Measurements from ENCODE around the gene BRMS1L.
"Not testable (repeated sequence)": the region's sequence is repeated elsewhere in the genome, so short reads cannot be mapped to it uniquely, and the experiment has no call there.

BRMS1L gene

DNA sequence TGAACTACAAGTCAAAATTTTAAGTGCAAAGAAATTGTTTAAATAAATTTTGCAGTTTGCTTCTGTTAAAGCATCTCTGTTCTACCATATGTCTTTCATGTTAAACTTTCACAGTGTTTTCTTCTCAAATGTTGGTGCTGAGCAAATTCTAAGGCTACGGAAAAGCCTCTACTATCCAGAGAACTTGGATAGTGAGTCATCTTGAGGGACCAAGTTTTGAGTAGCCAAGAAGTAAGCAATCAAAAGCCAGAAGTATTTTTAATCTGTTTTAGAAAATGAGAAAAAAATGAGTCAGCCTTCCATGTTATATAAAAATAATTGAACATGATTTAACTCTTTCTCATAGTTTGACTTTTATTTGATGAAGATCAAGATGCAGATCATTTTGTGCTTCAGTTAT, 3.3 kb downstream of the BRMS1L start:
- CTCF ChIA-PET = no interaction called here
- H3K27ac ChIP-seq = no peak overlapping the region
- POLR2A ChIA-PET (ENCODE audit: low non-redundant PET) = no interaction called here
- no peak for DNase-seq (ENCODE audit: low spot score)
- TF ChIP-seq, protein P1, sequence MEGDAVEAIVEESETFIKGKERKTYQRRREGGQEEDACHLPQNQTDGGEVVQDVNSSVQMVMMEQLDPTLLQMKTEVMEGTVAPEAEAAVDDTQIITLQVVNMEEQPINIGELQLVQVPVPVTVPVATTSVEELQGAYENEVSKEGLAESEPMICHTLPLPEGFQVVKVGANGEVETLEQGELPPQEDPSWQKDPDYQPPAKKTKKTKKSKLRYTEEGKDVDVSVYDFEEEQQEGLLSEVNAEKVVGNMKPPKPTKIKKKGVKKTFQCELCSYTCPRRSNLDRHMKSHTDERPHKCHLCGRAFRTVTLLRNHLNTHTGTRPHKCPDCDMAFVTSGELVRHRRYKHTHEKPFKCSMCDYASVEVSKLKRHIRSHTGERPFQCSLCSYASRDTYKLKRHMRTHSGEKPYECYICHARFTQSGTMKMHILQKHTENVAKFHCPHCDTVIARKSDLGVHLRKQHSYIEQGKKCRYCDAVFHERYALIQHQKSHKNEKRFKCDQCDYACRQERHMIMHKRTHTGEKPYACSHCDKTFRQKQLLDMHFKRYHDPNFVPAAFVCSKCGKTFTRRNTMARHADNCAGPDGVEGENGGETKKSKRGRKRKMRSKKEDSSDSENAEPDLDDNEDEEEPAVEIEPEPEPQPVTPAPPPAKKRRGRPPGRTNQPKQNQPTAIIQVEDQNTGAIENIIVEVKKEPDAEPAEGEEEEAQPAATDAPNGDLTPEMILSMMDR (conservative IDR thresholded peaks at IDR 0.05; ENCODE audit: low read depth) = no peak

DNA sequence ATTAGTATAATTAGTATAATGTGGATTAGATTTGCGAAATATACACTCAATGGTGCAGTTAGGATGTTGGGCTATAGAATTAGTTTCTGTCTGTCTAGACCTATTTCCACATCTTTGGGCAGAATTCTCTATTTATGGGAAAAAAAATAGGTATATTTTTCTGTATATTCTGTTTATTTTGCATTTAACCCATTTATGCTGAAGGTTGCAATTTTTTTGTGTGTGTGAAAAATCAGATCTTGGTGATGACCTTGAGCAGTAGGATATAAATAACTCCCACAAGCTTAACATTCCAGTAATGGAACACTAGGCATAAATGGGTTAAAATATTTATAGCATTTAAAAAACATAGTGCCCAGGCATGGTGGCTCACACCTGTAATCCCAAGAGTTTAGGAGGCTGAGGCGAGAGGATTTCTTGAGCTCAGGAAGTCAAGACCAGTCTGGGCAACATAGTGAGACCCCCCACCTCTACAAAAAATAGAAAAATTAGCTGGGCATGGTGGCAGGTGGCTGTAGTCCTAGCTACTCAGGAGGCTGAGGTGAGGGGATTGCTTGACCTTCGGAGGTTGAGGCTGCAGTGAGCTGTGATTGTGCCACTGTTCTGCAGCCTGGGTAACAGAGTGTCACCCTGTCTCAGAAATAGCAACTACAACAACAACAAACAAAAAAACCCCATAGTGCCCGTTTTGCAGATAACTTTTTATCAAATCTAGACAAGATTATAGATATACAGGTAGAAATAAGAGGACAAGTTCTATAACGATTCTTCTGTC, 9.3 kb downstream of the BRMS1L start:
- CTCF ChIA-PET = no interaction called here

DNA sequence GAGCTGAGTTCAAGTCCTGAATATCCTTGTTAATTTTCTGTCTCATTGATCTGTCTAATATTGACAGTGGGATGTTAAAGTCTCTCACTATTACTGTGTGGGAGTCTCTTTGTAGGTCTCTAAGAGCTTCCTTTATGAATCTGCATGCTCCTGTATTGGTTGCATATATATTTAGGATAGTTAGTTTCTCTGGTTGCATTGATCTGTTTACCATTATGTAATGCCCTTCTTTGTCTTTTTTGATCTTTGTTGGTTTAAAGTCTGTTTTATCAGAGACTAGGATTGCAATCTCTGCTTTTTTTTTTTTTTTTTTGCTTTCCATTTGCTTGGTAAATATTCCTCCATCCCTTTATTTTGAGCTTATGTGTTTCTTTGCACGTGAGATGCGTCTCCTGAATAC, 15.6 kb downstream of the BRMS1L start:
- CTCF ChIA-PET; DNase-seq (ENCODE audit: low spot score); H3K27ac ChIP-seq; POLR2A ChIA-PET (ENCODE audit: low non-redundant PET): not testable (repeated sequence)

More for the DNA sequence above, 9.3 kb downstream of the BRMS1L start:
- no peak for DNase-seq (ENCODE audit: low spot score)
- POLR2A ChIA-PET (ENCODE audit: low non-redundant PET) = no interaction called here
- TF ChIP-seq, protein P1 (conservative IDR thresholded peaks at IDR 0.05; ENCODE audit: low read depth) = no peak
- no peak overlapping the region for H3K27ac ChIP-seq

DNA sequence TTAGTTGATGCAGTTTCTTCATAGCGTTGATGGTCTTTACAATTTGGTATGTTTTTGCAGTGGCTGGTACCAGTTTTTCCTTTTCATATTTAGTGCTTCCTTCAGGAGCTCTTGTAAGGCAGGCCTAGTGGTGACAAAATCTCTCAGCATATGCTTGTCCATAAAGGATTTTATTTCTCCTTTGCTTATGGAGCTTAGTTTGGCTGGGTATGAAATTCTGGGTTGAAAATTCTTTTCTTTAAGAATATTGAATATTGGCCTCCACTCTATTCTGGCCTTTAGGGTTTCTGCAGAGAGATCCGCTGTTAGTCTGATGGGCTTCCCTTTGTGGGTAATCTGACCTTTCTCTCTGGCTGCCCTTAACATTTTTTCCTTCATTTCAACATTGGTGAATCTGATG, 16.1 kb downstream of the BRMS1L start:
- POLR2A ChIA-PET (ENCODE audit: low non-redundant PET); H3K27ac ChIP-seq; DNase-seq (ENCODE audit: low spot score); CTCF ChIA-PET: not testable (repeated sequence)

DNA sequence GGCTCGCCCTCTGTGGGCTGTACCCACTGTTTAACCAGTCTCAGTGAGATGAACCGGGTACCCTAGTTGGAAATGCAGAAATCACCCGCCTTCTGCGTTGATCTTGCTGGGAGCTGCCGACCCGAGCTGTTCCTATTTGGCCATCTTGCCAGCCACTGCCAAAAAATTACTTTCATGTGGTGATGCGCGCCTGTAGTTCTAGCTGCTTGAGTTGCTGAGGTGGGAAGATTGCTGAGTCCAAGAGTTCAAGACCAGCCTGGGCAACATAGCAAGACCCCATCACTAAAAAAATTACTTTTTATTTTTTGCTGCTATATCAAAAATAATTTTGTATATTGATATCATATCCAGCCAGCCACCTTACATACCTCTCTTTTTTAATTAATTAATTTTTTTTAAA, 18.4 kb downstream of the BRMS1L start:
- ChIA-PET CTCF (no interaction called here), POLR2A (ENCODE audit: low non-redundant PET) (no interaction called here)
- H3K27ac ChIP-seq = no peak overlapping the region
- DNase-seq (ENCODE audit: low spot score) = no peak
- TF ChIP-seq, protein P1 (conservative IDR thresholded peaks at IDR 0.05; ENCODE audit: low read depth) = no peak

DNA sequence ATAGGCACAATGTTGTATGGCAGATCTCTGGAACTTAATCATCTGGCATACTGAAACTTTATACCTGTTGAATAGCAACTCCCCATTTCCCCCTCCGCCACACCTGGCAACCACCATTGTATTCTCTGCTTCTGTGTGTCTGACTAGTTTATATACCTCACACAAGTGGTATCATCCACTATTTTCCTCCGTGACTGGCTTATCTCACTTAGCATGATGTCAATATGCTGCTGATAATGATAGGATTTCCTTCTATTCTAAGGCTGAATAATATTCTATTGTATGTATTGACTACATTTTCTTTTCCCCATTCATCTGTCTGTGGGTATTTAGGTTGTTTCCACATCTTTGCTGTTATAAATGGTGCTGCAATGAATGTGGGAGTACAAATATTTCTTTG, 21.5 kb downstream of the BRMS1L start:
- TF ChIP-seq, protein P1 (conservative IDR thresholded peaks at IDR 0.05; ENCODE audit: low read depth) = no peak
- DNase-seq (ENCODE audit: low spot score) = no peak
- CTCF ChIA-PET = no interaction called here
- POLR2A ChIA-PET (ENCODE audit: low non-redundant PET) = no interaction called here
- H3K27ac ChIP-seq = no peak overlapping the region

DNA sequence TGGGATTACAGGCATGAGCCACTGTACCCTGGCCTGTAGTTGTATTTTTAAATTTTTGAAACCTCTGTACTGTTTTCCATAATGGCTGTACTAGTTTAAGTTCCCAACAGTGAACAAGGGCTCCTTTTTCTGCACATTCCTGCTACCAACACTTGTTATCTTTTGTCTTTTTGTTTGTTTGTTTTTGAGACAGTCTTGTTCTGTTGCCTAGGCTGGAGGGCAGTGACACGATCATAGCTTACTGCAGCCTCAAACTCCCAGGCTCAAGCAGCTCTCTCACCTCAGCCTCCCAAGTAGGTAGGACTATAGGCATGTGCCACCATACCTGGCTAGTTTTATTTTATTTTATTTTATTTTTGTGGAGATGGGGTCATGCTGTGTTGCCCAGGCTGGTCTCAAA, 23.0 kb downstream of the BRMS1L start:
- CTCF ChIA-PET = no interaction called here
- no peak for DNase-seq (ENCODE audit: low spot score)
- no peak overlapping the region for H3K27ac ChIP-seq
- TF ChIP-seq, protein P1 (conservative IDR thresholded peaks at IDR 0.05; ENCODE audit: low read depth) = no peak
- POLR2A ChIA-PET (ENCODE audit: low non-redundant PET) = no interaction called here

DNA sequence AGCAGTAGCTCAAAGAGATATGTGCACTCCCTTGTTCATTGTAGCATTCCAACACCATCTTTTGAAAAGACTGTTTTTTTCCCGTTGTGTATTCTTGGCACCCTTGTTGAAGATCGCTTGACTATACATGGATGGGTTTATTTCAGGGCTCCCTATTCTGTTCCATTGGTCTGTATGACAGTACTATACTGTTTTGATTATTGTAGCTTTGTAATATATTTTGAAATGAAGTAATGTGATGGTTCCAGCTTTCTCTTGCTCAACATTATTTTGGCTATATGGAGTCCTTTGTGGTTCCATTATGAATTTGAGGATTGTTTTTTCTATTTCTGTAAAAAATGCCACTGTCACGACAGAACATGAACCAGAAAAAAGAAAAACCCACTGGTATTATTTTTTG, 25.7 kb downstream of the BRMS1L start:
- CTCF ChIA-PET = no interaction called here
- no peak for DNase-seq (ENCODE audit: low spot score)
- POLR2A ChIA-PET (ENCODE audit: low non-redundant PET) = no interaction called here
- TF ChIP-seq, protein P1 (conservative IDR thresholded peaks at IDR 0.05; ENCODE audit: low read depth) = no peak
- no peak overlapping the region for H3K27ac ChIP-seq
